Activated T-cell treated with anti-CD3 and anti-CD28 coated beads, Interleukin-2, amount 50 U/mL, for 24 hours (primary cell): Measurements from ENCODE around the gene ZNF83.
"Not testable (repeated sequence)": the region's sequence is repeated elsewhere in the genome, so short reads cannot be mapped to it uniquely, and the experiment has no call there.

ENCODE experiments used
- DNase-seq: peaks from one replicate; pipeline ENCODE4 v3.0.0-alpha.2; 2020
- H3K27ac Mint-ChIP-seq: 2 replicates; pipeline ENCODE4 v1.8.0; 2020; ENCODE audit warnings: mild to moderate bottlenecking, mixed read lengths
- H3K27me3 Mint-ChIP-seq: 2 replicates; pipeline ENCODE4 v1.8.0; 2020; ENCODE audit warnings: mixed read lengths
- H3K36me3 Mint-ChIP-seq: 2 replicates; pipeline ENCODE4 v1.8.0; 2020; ENCODE audit warnings: low read depth, mixed read lengths
- H3K4me1 Mint-ChIP-seq: 2 replicates; pipeline ENCODE4 v1.8.0; 2020; ENCODE audit warnings: low read depth, mixed read lengths
- H3K4me3 Mint-ChIP-seq: 2 replicates; pipeline ENCODE4 v1.8.0; 2020; ENCODE audit warnings: mild to moderate bottlenecking, moderate library complexity, mixed read lengths
- H3K9me3 Mint-ChIP-seq: 2 replicates; pipeline ENCODE4 v1.8.0; 2020; ENCODE audit warnings: mixed read lengths

ZNF83 gene

GRCh38 chr19:52637718-52638585, at the start of gene ZNF83:
TSS of gene ZNF83 (minus strand) at chr19:52638355.
- Mint-ChIP-seq H3K9me3 (peaks cover 23% of the 10 kb centered on the region), H3K27ac (peak within 1 kb of the TSS; percentile 95), H3K36me3 (peaks cover 52% of the 10 kb centered on the region), H3K27me3 (no peaks in the 10 kb centered on the region), H3K4me1 (peaks cover 21% of the 10 kb centered on the region), H3K4me3 (peak within 1 kb of the TSS; percentile 88)
- peak; percentile 91 for DNase-seq

- no peaks in the 10 kb centered on the region for H3K9me3 Mint-ChIP-seq
- H3K36me3 Mint-ChIP-seq, result peaks cover 52% of the 10 kb centered on the region
- no peaks in the 10 kb centered on the region for H3K27me3 Mint-ChIP-seq
- no peak for DNase-seq
- peaks cover 35% of the 10 kb centered on the region for H3K4me1 Mint-ChIP-seq
- no peak overlapping the region for H3K27ac Mint-ChIP-seq
- H3K4me3 Mint-ChIP-seq, result no peak overlapping the region
These were observed 49.5 kb upstream of the ZNF83 start for GRCh38 chr19:52687684-52688083.

- Mint-ChIP-seq H3K27ac (no peak overlapping the region), H3K27me3 (no peaks in the 10 kb centered on the region), H3K4me3 (no peak overlapping the region), H3K4me1 (peaks cover 35% of the 10 kb centered on the region), H3K9me3 (peaks cover 4% of the 10 kb centered on the region), H3K36me3 (peaks cover 63% of the 10 kb centered on the region)
- no peak for DNase-seq
These were observed 47.7 kb upstream of the ZNF83 start for GRCh38 chr19:52685811-52686210.

GRCh38 chr19:52681216-52681615, 43.1 kb upstream of the ZNF83 start:
- peaks cover 72% of the 10 kb centered on the region for H3K36me3 Mint-ChIP-seq
- DNase-seq, H3K27ac Mint-ChIP-seq, H3K27me3 Mint-ChIP-seq, H3K4me3 Mint-ChIP-seq: not testable (repeated sequence)
- peaks cover 11% of the 10 kb centered on the region for H3K9me3 Mint-ChIP-seq
- peaks cover 18% of the 10 kb centered on the region for H3K4me1 Mint-ChIP-seq

GRCh38 chr19:52679598-52679997, 41.4 kb upstream of the ZNF83 start:
- Mint-ChIP-seq H3K9me3 (peaks cover 20% of the 10 kb centered on the region), H3K27ac (no peak overlapping the region), H3K4me3 (no peak overlapping the region), H3K27me3 (no peaks in the 10 kb centered on the region), H3K4me1 (peaks cover 20% of the 10 kb centered on the region), H3K36me3 (peaks cover 72% of the 10 kb centered on the region)
- no peak for DNase-seq

- H3K27ac Mint-ChIP-seq, H3K4me3 Mint-ChIP-seq, H3K27me3 Mint-ChIP-seq, DNase-seq: not testable (repeated sequence)
- Mint-ChIP-seq H3K9me3 (peaks cover 17% of the 10 kb centered on the region), H3K36me3 (peaks cover 78% of the 10 kb centered on the region), H3K4me1 (peaks cover 18% of the 10 kb centered on the region)
These were observed 37.1 kb upstream of the ZNF83 start for GRCh38 chr19:52675239-52675638.

- DNase-seq, result no peak
- Mint-ChIP-seq H3K36me3 (peaks cover 83% of the 10 kb centered on the region), H3K4me3 (no peak overlapping the region), H3K9me3 (peaks cover 18% of the 10 kb centered on the region), H3K4me1 (peaks cover 13% of the 10 kb centered on the region), H3K27ac (no peak overlapping the region), H3K27me3 (no peaks in the 10 kb centered on the region)
These were observed 34.9 kb upstream of the ZNF83 start for GRCh38 chr19:52673014-52673413.

- H3K27ac Mint-ChIP-seq, result no peak overlapping the region
- H3K9me3 Mint-ChIP-seq, result peaks cover 9% of the 10 kb centered on the region
- H3K4me3 Mint-ChIP-seq, result no peak overlapping the region
- peaks cover 90% of the 10 kb centered on the region for H3K36me3 Mint-ChIP-seq
- DNase-seq, result no peak
- H3K4me1 Mint-ChIP-seq, result peaks cover 16% of the 10 kb centered on the region
- no peaks in the 10 kb centered on the region for H3K27me3 Mint-ChIP-seq
These were observed 31.9 kb upstream of the ZNF83 start for GRCh38 chr19:52670046-52670445.

- peaks cover 7% of the 10 kb centered on the region for H3K9me3 Mint-ChIP-seq
- H3K27ac Mint-ChIP-seq, result no peak overlapping the region
- H3K27me3 Mint-ChIP-seq, result no peaks in the 10 kb centered on the region
- H3K36me3 Mint-ChIP-seq, result peaks cover 90% of the 10 kb centered on the region
- no peak overlapping the region for H3K4me3 Mint-ChIP-seq
- peaks cover 14% of the 10 kb centered on the region for H3K4me1 Mint-ChIP-seq
- no peak for DNase-seq
These were observed 31.4 kb upstream of the ZNF83 start for GRCh38 chr19:52669586-52669985.

GRCh38 chr19:52667972-52668371, 29.8 kb upstream of the ZNF83 start:
- DNase-seq, result no peak
- Mint-ChIP-seq H3K9me3 (peaks cover 8% of the 10 kb centered on the region), H3K4me3 (no peak overlapping the region), H3K27me3 (no peaks in the 10 kb centered on the region), H3K36me3 (peaks cover 89% of the 10 kb centered on the region), H3K27ac (no peak overlapping the region), H3K4me1 (peaks cover 9% of the 10 kb centered on the region)

GRCh38 chr19:52666506-52666905, 28.4 kb upstream of the ZNF83 start:
- Mint-ChIP-seq H3K36me3 (peaks cover 95% of the 10 kb centered on the region), H3K9me3 (peaks cover 12% of the 10 kb centered on the region), H3K27ac (no peak overlapping the region), H3K4me3 (no peak overlapping the region), H3K4me1 (peaks cover 14% of the 10 kb centered on the region), H3K27me3 (no peaks in the 10 kb centered on the region)
- no peak for DNase-seq

- Mint-ChIP-seq H3K27me3 (no peaks in the 10 kb centered on the region), H3K4me1 (peaks cover 13% of the 10 kb centered on the region), H3K9me3 (peaks cover 19% of the 10 kb centered on the region), H3K4me3 (no peak overlapping the region), H3K36me3 (peaks cover 95% of the 10 kb centered on the region), H3K27ac (no peak overlapping the region)
- DNase-seq, result no peak
These were observed 27.4 kb upstream of the ZNF83 start for GRCh38 chr19:52665529-52665928.

GRCh38 chr19:52665027-52665426, 26.9 kb upstream of the ZNF83 start:
- H3K4me1 Mint-ChIP-seq, result peaks cover 11% of the 10 kb centered on the region
- H3K27ac Mint-ChIP-seq, result no peak overlapping the region
- peaks cover 16% of the 10 kb centered on the region for H3K9me3 Mint-ChIP-seq
- H3K27me3 Mint-ChIP-seq, result no peaks in the 10 kb centered on the region
- peaks cover 95% of the 10 kb centered on the region for H3K36me3 Mint-ChIP-seq
- no peak overlapping the region for H3K4me3 Mint-ChIP-seq
- no peak for DNase-seq

GRCh38 chr19:52664461-52664860, 26.3 kb upstream of the ZNF83 start:
- Mint-ChIP-seq H3K9me3 (peaks cover 15% of the 10 kb centered on the region), H3K27ac (no peak overlapping the region)

GRCh38 chr19:52662631-52663030, 24.5 kb upstream of the ZNF83 start:
- peaks cover 96% of the 10 kb centered on the region for H3K36me3 Mint-ChIP-seq
- peaks cover 24% of the 10 kb centered on the region for H3K9me3 Mint-ChIP-seq
- H3K27me3 Mint-ChIP-seq, result no peaks in the 10 kb centered on the region
- no peak overlapping the region for H3K27ac Mint-ChIP-seq
- no peak for DNase-seq
- no peak overlapping the region for H3K4me3 Mint-ChIP-seq
- H3K4me1 Mint-ChIP-seq, result peaks cover 13% of the 10 kb centered on the region

More at GRCh38 chr19:52664461-52664860, 26.3 kb upstream of the ZNF83 start:
- no peaks in the 10 kb centered on the region for H3K27me3 Mint-ChIP-seq
- H3K4me3 Mint-ChIP-seq, result no peak overlapping the region
- DNase-seq, result no peak
- H3K4me1 Mint-ChIP-seq, result peaks cover 11% of the 10 kb centered on the region
- peaks cover 95% of the 10 kb centered on the region for H3K36me3 Mint-ChIP-seq
